K562 (cell line): ENCODE measurements around the gene WIPF1. TPM values are rescaled to one million over a fixed set of nuclear protein-coding genes. Genes with fewer than 3 reads are reported as not detected.

Source experiments
- ERF ChIP-seq: fragments of 450-650 bp; formaldehyde crosslinking; IDR thresholded peaks from 2 replicates; pipeline ENCODE4 v1.4.0; 2020; ENCODE audit warnings: mild to moderate bottlenecking, mixed read lengths
- GATAD2A ChIP-seq: fragments of 450-650 bp; IDR thresholded peaks from 2 replicates; pipeline ENCODE4 v1.6.1; 2017
- KDM4B ChIP-seq, 2 experiments: fragments of 450-650 bp in 1 of 2; sonication (generic) in 1 of 2; IDR thresholded peaks; 2 replicates each; pipeline ENCODE4 v1.6.1; 2016 to 2017; ENCODE audit warnings: borderline replicate concordance in 2 of 2, antibody characterized with exemption in 1 of 2, low read depth in 1 of 2, mild to moderate bottlenecking in 1 of 2
- KLF6 ChIP-seq: fragments of 250-450 bp; sonication (Bioruptor Pico); IDR thresholded peaks from 2 replicates; pipeline ENCODE4 v1.4.0; 2020; ENCODE audit warnings: mild to moderate bottlenecking, moderate library complexity, borderline replicate concordance
- MAZ ChIP-seq, 2 experiments: fragments of 450-650 bp in 1 of 2; sonication (generic) in 1 of 2; formaldehyde crosslinking; IDR thresholded peaks in 1 of 2; conservative IDR thresholded peaks in 1 of 2; 2 replicates each; pipeline versions ENCODE4 v1.4.0 to v1.5.0; 2020; ENCODE audit warnings: mild to moderate bottlenecking in 1 of 2, missing genetic modification reagents in 1 of 2
- NFXL1 ChIP-seq: fragments of 450-650 bp; formaldehyde crosslinking; IDR thresholded peaks from 2 replicates; pipeline ENCODE4 v1.4.0; 2021; ENCODE audit warnings: mild to moderate bottlenecking
- NR2C2 ChIP-seq, 2 experiments: fragments of 200-800 bp in 1 of 2; sonication (Bioruptor generic) in 1 of 2; sonication (generic) in 1 of 2; formaldehyde crosslinking in 1 of 2; IDR thresholded peaks; 2 replicates each; pipeline versions ENCODE4 v1.6.1 to v1.8.0; 2016 to 2022; ENCODE audit warnings: mild to moderate bottlenecking in 1 of 2, missing compliant biosample characterization in 1 of 2, missing genetic modification characterization in 1 of 2, missing genetic modification reagents in 1 of 2
- PCBP2 ChIP-seq: fragments of 200-400 bp; formaldehyde crosslinking; IDR thresholded peaks from 2 replicates; pipeline ENCODE4 v1.6.1; 2018; ENCODE audit warnings: low read length, low read depth, mild to moderate bottlenecking, moderate library complexity; ENCODE audit not compliant: poor library complexity, severe bottlenecking
- RBM14 ChIP-seq: fragments of 200-400 bp; formaldehyde crosslinking; IDR thresholded peaks from 2 replicates; pipeline ENCODE4 v1.6.1; 2018; ENCODE audit warnings: low read depth, mild to moderate bottlenecking, low read length, moderate library complexity, borderline replicate concordance; ENCODE audit not compliant: insufficient read depth
- SRF ChIP-seq, 2 experiments: fragments of 250-450, 450-650 bp in 1 of 2; sonication (Bioruptor Pico) in 1 of 2; sonication (generic) in 1 of 2; formaldehyde crosslinking; IDR thresholded peaks; 2 replicates each; pipeline versions ENCODE4 v1.5.0 to v1.5.1; 2020 to 2022; ENCODE audit warnings: mild to moderate bottlenecking in 1 of 2, missing genetic modification reagents in 1 of 2
- THAP12 ChIP-seq: fragments of 250-450 bp; sonication (Bioruptor Pico); IDR thresholded peaks from 2 replicates; pipeline ENCODE4 v1.9.0; 2021; ENCODE audit warnings: mild to moderate bottlenecking, inconsistent platforms
- UBTF ChIP-seq, 2 experiments: IDR thresholded peaks; 2 replicates each; pipeline ENCODE4 v1.6.1; 2012; ENCODE audit warnings: improper control_type of control experiment in 2 of 2, low read depth in 2 of 2, low read length in 2 of 2, borderline replicate concordance in 1 of 2
- XRCC4 ChIP-seq: IDR thresholded peaks from one replicate; pipeline ENCODE4 v1.6.1; 2011; ENCODE audit not compliant: insufficient read depth, insufficient read length; ENCODE audit errors: extremely low read depth
- ZNF165 ChIP-seq: fragments of 250-450 bp; sonication (Bioruptor Pico); IDR thresholded peaks from 2 replicates; pipeline ENCODE4 v1.4.0; 2020; ENCODE audit warnings: borderline replicate concordance
- ZNF212 ChIP-seq: fragments of 450-650 bp; formaldehyde crosslinking; IDR thresholded peaks from 2 replicates; pipeline ENCODE4 v1.4.0; 2020; ENCODE audit warnings: mild to moderate bottlenecking
- ZNF668 ChIP-seq: fragments of 250-450 bp; sonication (Bioruptor Pico); IDR thresholded peaks from 2 replicates; pipeline ENCODE4 v1.8.0; 2022; ENCODE audit warnings: mild to moderate bottlenecking, inconsistent platforms
- polyA plus RNA-seq, 8 experiments: library from polyadenylated mRNA; depleted of rRNA in 4 of 8; stranded (reverse) in 5 of 8; unstranded in 3 of 8; fragments of >200 nt; fragmentation: Nextera tagmentation in 2 of 8; fragmentation: Illumina TruSeq in 1 of 8; extraction: Ambion mirVana in 2 of 8; extraction: Trizol in 1 of 8; gene quantifications; 2 replicates each; pipeline versions ENCODE4 v1.2.1 to v1.2.3, GENCODE V29; 2011 to 2014; ENCODE audit warnings: inconsistent platforms in 1 of 8, missing spikeins in 1 of 8
- total RNA-seq, 7 experiments: library from RNA; depleted of rRNA in 6 of 7; stranded (reverse); fragments of >200 nt in 6 of 7; fragmentation: Illumina TruSeq in 2 of 7; extraction: Trizol in 2 of 7; gene quantifications; 2 replicates each; pipeline versions ENCODE4 v1.2.1 to v1.2.3, GENCODE V29; 2011 to 2021; ENCODE audit warnings: low replicate concordance in 1 of 7
- TF ChIP-seq, protein P1 (sequence below): sonication (generic); formaldehyde crosslinking; IDR thresholded peaks from 2 replicates; pipeline ENCODE4 v1.8.0; 2022; ENCODE audit warnings: mild to moderate bottlenecking, missing genetic modification reagents
- TF ChIP-seq, protein P2 (sequence below): fragments of 250-450 bp; sonication (Bioruptor Pico); IDR thresholded peaks from 2 replicates; pipeline ENCODE4 v1.4.0; 2020; ENCODE audit warnings: borderline replicate concordance

WIPF1 gene
- total and polyA plus RNA-seq, 9 of the 15 experiments (the other 6 are each of a cell fraction or from before 2014, with no cell fraction given): 0.54 to 4.9 (median 2.4) TPM

DNA sequence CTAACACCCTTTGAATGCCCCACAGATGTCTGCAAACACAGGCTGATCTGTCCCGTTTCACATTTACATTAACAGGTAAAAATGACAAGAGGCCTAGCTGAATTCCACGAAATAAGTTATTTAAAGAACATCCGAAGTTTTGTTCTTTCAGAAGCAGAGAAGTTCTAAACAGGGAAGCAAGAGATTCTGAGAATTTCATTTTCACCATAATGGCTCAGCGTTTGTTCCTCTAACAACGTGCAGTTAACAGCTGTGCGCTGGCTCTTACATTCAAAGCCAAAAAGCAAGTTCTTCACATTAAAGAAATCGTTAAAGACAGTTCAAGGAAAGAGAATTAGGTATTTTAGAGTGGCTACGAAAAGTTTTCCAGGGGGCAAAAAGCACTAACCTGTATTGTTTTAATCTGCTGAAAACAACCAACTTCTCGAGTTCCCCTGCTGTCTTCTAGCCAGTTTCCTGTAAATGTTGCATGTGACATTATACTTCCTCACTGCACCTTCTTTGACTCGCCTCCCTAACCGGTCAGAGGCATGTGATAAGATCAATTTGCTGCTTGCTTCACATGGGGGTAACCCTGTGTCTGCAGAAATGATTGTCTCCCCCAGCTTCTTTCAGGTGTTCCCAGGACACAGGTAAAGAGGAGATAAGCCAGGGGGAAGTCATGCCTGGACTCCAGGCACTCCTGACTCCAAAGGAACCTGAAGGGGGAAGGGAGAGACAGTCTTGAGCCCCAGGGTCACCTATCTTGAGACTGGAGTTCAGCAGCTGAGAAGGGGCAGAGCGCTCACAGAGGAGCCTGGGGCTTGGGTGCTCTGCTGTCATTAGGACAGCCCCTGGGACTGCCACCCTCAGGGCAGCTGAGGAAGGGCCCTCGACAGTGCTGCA, 36.8 kb upstream of the WIPF1 start (continued):
- TF ChIP-seq MAZ (CRISPR knock-in tag; conservative IDR thresholded peaks at IDR 0.05 in 1 of 2, IDR thresholded peaks at IDR 0.05 in 1 of 2) (peak in 1 of 2 experiments; percentile 33; a peak in 1 of 4 replicates), PCBP2 (no peak), KDM4B (IDR thresholded peaks at IDR 0.05; ENCODE audit: borderline replicate concordance in 2 of 2, low read depth in 1 of 2) (peak in 1 of 2 experiments; percentile 67; a peak in 1 of 4 replicates), KLF6 (CRISPR knock-in tag) (peak; percentile 16; the same call in 1 of the 2 replicates), NFXL1 (CRISPR knock-in tag) (0 out of 2 replicates have a peak, but pooled peaks have one; percentile 20), THAP12 (CRISPR knock-in tag) (no peak), GATAD2A (peak; percentile 61; the same call in 1 of the 2 replicates), NR2C2 (CRISPR knock-in tag; IDR thresholded peaks at IDR 0.05) (no peak), NR2C2 (tag; IDR thresholded peaks at IDR 0.05) (peak; percentile 59), XRCC4 (no peak), ERF (0 out of 2 replicates have a peak, but pooled peaks have one; percentile 8), ZNF212 (CRISPR knock-in tag) (no peak), SRF (CRISPR knock-in tag; IDR thresholded peaks at IDR 0.05) (peak in 1 of 2 experiments; percentile 87; a peak in 1 of 4 replicates), UBTF (IDR thresholded peaks at IDR 0.05; ENCODE audit: borderline replicate concordance in 1 of 2, low read depth in 2 of 2, low read length in 2 of 2) (no peak), ZNF668 (CRISPR knock-in tag) (peak; percentile 2), RBM14 (no peak), ZNF165 (0 out of 2 replicates have a peak, but pooled peaks have one; percentile 45)
- TF ChIP-seq, protein P1, sequence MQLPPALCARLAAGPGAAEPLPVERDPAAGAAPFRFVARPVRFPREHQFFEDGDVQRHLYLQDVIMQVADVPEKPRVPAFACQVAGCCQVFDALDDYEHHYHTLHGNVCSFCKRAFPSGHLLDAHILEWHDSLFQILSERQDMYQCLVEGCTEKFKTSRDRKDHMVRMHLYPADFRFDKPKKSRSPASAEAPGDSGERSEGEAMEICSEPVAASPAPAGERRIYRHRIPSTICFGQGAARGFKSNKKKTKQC (CRISPR knock-in tag): no peak
- TF ChIP-seq, protein P2, sequence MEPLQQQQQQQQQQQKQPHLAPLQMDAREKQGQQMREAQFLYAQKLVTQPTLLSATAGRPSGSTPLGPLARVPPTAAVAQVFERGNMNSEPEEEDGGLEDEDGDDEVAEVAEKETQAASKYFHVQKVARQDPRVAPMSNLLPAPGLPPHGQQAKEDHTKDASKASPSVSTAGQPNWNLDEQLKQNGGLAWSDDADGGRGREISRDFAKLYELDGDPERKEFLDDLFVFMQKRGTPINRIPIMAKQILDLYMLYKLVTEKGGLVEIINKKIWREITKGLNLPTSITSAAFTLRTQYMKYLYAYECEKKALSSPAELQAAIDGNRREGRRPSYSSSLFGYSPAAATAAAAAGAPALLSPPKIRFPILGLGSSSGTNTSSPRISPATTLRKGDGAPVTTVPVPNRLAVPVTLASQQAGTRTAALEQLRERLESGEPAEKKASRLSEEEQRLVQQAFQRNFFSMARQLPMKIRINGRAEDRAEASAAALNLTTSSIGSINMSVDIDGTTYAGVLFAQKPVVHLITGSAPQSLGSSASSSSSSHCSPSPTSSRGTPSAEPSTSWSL (CRISPR knock-in tag): 0 out of 2 replicates have a peak, but pooled peaks have one; percentile 77
